ENCODE measurements around the gene UGP2. TPM values are rescaled to one million over a fixed set of nuclear protein-coding genes. Genes with fewer than 3 reads are reported as not detected.
"Not testable (repeated sequence)": the region's sequence is repeated elsewhere in the genome, so short reads cannot be mapped to it uniquely, and the experiment has no call there.

Gene UGP2
- total RNA-seq, 1 experiment from 2014 or later: 89.5 TPM

DNA sequence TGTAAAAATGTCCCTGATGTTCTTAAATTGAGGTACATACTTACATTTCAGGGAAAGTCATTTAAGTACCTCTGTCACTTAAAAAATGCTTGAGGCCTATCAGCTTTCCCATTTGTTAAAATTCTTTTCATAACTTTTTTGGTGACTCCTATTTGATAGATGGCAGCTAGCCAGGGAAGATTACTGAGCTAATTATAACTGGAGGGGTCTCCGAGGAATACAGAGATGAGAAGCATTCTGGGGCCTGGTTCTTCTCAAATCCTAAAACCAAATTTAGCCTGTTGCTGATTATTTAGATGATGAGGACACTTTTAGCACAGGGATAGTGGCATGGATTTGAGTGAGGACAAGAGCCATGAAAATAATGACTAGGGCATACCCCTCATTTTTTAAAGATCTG is 4.8 kb downstream of the UGP2 start:
- Histone ChIP-seq H3K36me3 (ENCODE audit: low read depth) (peaks cover 2% of the 10 kb centered on the region), H3K27ac (no peak overlapping the region), H3K9me3 (ENCODE audit: insufficient read depth, low read depth) (no peaks in the 10 kb centered on the region; the same call in 1 of the 2 replicates), H3F3A (ENCODE audit: insufficient read depth, low read depth) (peaks cover 23% of the 10 kb centered on the region), H4K20me1 (ENCODE audit: insufficient read depth) (no peaks in the 10 kb centered on the region; the same call in 1 of the 2 replicates), H3K9me2 (ENCODE audit: insufficient read depth) (no peaks in the 10 kb centered on the region), H2AFZ (no peak overlapping the region), H3K79me2 (ENCODE audit: low read depth) (peaks cover 96% of the 10 kb centered on the region), H3K4me1 (replicated peaks; ENCODE audit: insufficient read depth) (peaks cover 19% of the 10 kb centered on the region), H3K4me3 (no peak overlapping the region), H3K4me2 (no peak overlapping the region), H3K27me3 (ENCODE audit: insufficient read depth, low read depth) (no peaks in the 10 kb centered on the region)
- no peak for TF ChIP-seq EZH2 (IDR thresholded peaks at IDR 0.05; ENCODE audit: low read depth)
- TF ChIP-seq, protein P1, sequence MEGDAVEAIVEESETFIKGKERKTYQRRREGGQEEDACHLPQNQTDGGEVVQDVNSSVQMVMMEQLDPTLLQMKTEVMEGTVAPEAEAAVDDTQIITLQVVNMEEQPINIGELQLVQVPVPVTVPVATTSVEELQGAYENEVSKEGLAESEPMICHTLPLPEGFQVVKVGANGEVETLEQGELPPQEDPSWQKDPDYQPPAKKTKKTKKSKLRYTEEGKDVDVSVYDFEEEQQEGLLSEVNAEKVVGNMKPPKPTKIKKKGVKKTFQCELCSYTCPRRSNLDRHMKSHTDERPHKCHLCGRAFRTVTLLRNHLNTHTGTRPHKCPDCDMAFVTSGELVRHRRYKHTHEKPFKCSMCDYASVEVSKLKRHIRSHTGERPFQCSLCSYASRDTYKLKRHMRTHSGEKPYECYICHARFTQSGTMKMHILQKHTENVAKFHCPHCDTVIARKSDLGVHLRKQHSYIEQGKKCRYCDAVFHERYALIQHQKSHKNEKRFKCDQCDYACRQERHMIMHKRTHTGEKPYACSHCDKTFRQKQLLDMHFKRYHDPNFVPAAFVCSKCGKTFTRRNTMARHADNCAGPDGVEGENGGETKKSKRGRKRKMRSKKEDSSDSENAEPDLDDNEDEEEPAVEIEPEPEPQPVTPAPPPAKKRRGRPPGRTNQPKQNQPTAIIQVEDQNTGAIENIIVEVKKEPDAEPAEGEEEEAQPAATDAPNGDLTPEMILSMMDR (conservative IDR thresholded peaks at IDR 0.05): no peak
- no TSS peak for BruUV-seq (replicated peaks)
- intact Hi-C loops (cut with micrococcal nuclease; ENCODE audit: unreplicated experiment): loop anchor here (10.0 kb wide), 1 partner anchor 428 kb away; no protein-coding TSS in a partner anchor
- ChIA-PET POLR2A (ENCODE audit: unreplicated experiment) (interaction anchor here (0.5 kb wide), 1 partner anchor 324 kb away, joined by 5 read pairs; no protein-coding TSS in a partner anchor), CTCF (no interaction called here)
- DNase-seq: no peak

DNA sequence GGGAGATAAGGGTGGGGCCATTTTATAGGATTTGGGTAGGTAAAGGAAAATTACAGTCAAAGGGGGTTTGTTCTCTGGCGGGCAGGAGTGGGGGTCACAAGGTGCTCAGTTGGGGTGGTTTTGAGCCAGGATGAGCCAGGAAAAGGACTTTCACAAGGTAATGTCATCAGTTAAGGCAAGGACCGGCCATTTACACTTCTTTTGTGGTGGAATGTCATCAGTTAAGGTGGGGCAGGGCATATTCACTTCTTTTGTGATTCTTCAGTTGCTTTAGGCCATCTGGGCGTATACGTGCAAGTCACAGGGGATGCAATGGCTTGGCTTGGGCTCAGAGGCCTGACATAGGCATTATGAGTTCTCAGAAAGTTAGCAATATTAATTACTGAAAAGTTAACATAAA is 5.9 kb downstream of the UGP2 start:
- CTCF ChIA-PET; H2AFZ ChIP-seq; BruUV-seq (replicated peaks); H3K36me3 ChIP-seq (ENCODE audit: low read depth); H3K27ac ChIP-seq; DNase-seq; H3K4me2 ChIP-seq; H3K27me3 ChIP-seq (ENCODE audit: insufficient read depth, low read depth); POLR2A ChIA-PET (ENCODE audit: unreplicated experiment); H3K9me3 ChIP-seq (ENCODE audit: insufficient read depth, low read depth); H4K20me1 ChIP-seq (ENCODE audit: insufficient read depth); H3K4me3 ChIP-seq; H3K9me2 ChIP-seq (ENCODE audit: insufficient read depth): not testable (repeated sequence)
- H3F3A ChIP-seq (ENCODE audit: insufficient read depth, low read depth): peaks cover 14% of the 10 kb centered on the region
- H3K4me1 ChIP-seq (replicated peaks; ENCODE audit: insufficient read depth): peaks cover 19% of the 10 kb centered on the region
- H3K79me2 ChIP-seq (ENCODE audit: low read depth): peaks cover 99% of the 10 kb centered on the region
- intact Hi-C loops (cut with micrococcal nuclease; ENCODE audit: unreplicated experiment): loop anchor here (10.0 kb wide), 1 partner anchor 427 kb away; no protein-coding TSS in a partner anchor

DNA sequence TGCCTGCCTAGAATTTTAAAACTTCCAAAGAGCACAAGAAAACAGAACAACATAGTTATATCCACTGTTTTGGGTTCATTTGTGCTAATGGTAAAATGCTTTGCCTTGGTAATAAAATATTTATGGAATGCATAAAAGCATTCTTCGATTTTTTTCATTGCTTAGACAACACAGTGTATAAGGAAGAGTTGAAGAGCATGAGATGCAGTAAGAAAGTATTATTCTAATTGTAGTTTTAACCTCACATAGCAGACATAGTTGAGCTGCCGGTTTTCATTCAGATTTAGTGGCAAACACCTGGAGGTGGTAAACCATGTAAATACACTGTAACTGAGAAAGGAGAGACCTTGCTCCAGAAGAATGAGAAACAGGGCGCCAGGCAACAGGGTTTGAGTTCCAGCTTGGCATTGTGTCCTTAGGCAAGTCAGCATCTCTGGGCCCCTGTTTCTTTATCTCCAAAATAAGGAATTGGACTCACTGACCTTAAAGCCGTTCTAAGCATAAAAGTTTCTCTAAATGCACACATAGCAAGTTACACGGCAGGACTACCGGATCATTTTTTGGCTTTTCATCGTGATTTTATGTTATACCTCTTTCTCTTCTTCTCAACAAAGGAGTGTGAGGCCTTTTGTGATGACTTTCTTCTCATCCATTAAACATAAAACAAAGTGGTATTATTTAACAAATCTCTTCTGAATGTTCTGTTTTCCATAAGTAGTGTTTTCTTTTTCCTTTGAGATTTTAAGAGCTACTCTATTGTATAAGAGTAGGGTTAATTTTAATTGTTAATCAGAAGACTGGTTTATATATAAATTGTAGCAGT is 7.9 kb downstream of the UGP2 start:
- peaks cover 5% of the 10 kb centered on the region; the same call in 1 of the 2 replicates for H3F3A ChIP-seq (ENCODE audit: insufficient read depth, low read depth)
- peak in 1 of 2 experiments; percentile 34 for DNase-seq
- no peak overlapping the region for H3K4me3 ChIP-seq
- BruUV-seq (replicated peaks): no TSS peak
- no peak overlapping the region for H2AFZ ChIP-seq
- TF ChIP-seq, protein P1 (conservative IDR thresholded peaks at IDR 0.05): no peak
- TF ChIP-seq EZH2 (IDR thresholded peaks at IDR 0.05; ENCODE audit: low read depth): no peak
- no peaks in the 10 kb centered on the region for H3K4me1 ChIP-seq (replicated peaks; ENCODE audit: insufficient read depth)
- H4K20me1 ChIP-seq (ENCODE audit: insufficient read depth): no peaks in the 10 kb centered on the region
- H3K27ac ChIP-seq: peak overlapping the region; percentile 13; the same call in 1 of the 2 replicates
- no peaks in the 10 kb centered on the region for H3K9me2 ChIP-seq (ENCODE audit: insufficient read depth)
- peak overlapping the region; percentile 1; the same call in 1 of the 2 replicates for H3K4me2 ChIP-seq
- POLR2A ChIA-PET (ENCODE audit: unreplicated experiment): interaction anchor here (0.6 kb wide), 2 partner anchors 8 to 234 kb away, joined by 3 read pairs; no protein-coding TSS in a partner anchor
- no peaks in the 10 kb centered on the region; the same call in 1 of the 2 replicates for H3K9me3 ChIP-seq (ENCODE audit: insufficient read depth, low read depth)
- CTCF ChIA-PET: interaction anchor here (0.6 kb wide), 1 partner anchor 8 kb away, joined by 3 read pairs; the partner anchor contains the start of gene UGP2
- no peaks in the 10 kb centered on the region for H3K27me3 ChIP-seq (ENCODE audit: insufficient read depth, low read depth)
- H3K36me3 ChIP-seq (ENCODE audit: low read depth): peaks cover 7% of the 10 kb centered on the region
- peaks cover 99% of the 10 kb centered on the region for H3K79me2 ChIP-seq (ENCODE audit: low read depth)
- intact Hi-C loops (cut with micrococcal nuclease; ENCODE audit: unreplicated experiment): loop anchor here (1.0 to 10.0 kb wide), 3 partner anchors 8 to 425 kb away; partner anchors contain the start of gene UGP2
